Stimulated activated CD4-positive, alpha-beta T cell treated with anti-CD3 and anti-CD28 coated beads, TNF-alpha, amount 100 ng/mL, for 4 hours (primary cell): Measurements from ENCODE around the gene IGLL1.
"Not testable (repeated sequence)": the region's sequence is repeated elsewhere in the genome, so short reads cannot be mapped to it uniquely, and the experiment has no call there.

Experiments used
- DNase-seq, 3 experiments: peaks; one replicate each; pipeline ENCODE4 v3.0.0-alpha.2; 2020; ENCODE audit warnings: low read depth in 3 of 3

Gene IGLL1

DNA sequence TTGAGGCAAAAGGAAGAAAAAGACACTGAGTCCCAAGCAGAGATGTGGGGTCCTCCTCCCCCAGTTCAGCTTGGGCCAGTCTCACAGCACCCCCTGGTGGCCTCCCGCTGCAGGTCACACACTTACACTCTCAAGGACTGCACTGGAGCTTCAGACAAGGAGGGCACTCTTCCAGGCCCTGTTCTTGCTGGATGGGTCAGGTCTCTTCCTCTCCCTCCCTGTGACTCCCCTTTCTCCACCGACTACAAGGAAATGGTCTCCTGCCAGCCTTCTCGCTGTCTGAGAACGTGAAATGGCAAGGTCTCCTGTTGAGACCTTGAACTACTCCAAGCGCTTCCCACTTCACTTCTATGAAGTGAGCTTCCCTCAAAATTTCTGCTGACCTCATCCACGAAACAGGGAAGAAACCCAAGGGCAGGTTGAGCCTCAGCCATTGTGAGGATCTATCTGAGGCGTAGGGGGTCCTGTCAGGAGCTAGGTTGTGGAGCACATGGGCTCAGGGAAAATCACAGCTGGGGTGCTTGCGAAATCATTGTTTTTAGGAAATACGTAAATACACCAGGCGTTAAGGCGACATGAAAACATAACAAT lies 11.2 kb upstream of the IGLL1 start:
- DNase-seq, result peak; percentile 15 to 29 (median 16)

DNA sequence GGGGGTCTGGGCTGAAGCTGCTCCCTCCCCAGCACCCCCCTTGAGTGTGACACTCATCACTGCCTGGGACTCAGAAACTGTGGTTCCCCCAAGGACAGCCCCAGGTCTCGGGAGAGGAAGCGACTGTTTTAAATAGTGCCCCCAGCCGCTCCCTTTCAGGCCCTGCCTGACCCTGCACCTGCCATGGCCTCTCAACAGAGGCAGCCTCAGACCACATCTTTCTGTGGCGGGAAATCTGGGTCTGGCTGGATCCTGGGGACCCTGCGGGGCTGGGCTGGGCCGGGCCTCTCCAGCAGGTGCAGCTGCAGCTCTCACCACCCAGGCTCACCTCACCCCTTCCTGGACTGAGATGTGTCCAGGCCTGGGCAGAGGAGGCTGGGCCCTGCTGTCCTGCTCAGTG lies 3.7 kb upstream of the IGLL1 start:
- DNase-seq, result no peak

DNA sequence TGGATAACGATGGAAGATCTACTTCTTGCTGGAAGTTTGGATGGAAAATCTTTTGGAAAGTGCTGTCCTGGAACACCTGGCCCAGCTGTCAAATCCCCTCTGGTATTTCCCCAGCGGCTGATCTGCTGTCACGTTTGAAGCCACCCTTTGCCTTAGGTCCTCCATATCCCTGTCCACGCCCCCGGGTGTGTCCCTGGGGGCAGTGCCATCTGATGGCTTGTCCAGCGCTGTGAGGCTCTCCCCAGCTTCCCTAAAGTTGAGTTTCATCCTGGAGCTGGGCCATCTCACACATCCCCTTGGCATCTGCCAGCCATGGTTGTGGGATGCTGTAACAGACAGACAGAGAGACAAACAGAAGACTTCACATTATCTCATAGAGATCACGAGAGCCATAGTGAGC lies 3.1 kb upstream of the IGLL1 start:
- DNase-seq, result no peak

DNA sequence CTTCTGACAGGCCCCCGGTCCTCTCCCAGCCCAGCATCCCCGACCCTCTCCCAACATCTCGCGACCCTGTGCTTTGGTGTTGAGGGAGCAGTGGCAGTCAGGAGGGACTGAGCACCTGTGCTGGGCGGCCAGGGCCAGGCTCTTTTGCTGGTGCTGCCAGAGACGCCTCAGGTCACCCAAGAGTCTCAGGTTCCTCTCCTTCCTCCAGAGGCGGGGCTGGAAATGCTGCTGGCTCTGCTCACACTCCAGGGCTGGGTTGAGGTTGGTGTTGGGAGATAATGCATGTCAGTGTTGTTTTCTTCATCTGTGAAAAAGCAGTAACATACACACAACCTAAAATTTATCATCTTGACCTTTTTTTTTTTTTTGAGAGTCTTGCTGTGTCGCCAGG lies 1.2 kb upstream of the IGLL1 start:
- DNase-seq, result no peak

DNA sequence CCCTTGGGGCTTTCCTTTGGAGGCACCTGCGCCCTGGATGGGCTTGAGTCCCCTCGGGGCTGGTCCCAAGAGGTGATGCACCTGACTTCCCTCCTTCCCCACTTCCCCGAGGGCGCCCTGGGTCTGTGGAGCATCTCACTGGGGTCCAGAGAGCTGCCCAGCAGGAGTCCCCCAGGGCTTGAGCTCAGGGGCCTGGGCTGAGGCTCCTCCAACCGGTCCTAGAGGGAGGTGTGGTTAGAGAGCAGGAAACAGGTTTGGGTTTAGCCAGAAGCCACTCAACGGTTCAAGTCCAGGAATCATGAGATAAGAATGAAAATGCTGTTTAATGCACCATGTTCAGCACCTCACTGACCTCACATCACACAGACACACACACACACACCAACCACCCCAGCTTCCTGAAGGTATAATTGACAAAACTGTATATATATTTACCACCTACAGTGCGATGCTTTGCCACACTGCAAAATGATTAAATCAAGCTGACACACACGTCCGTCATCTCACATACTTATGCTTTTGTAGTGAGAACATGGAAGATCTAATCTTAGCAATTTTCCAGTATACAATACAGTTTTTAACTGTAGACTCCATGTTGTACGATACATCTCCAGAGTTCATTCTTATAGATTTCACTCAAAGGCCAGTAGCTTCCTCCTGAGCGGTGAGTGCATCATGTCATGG lies 628 bp upstream of the IGLL1 start:
- no peak for DNase-seq

DNA sequence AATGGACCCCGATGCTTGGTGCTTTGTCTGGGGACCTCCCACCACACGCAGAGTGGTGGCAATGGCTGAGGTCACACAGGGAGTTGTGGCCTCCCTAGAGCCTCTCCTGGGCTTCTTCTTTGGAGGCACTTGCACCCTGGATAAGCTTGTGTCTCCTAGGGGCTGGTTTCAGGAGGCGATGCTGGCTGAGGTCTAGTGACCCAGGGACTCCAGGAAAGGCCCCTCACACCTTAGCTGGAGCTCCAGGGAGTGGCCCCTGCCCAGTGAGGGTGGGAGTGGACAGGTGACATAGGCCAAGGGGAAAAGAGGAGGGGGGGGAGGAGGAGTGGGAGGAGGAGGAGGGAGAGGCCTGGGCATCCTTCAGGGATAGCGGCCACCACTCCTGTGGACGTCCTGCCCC lies 810 bp downstream of the IGLL1 start:
- no peak for DNase-seq

DNA sequence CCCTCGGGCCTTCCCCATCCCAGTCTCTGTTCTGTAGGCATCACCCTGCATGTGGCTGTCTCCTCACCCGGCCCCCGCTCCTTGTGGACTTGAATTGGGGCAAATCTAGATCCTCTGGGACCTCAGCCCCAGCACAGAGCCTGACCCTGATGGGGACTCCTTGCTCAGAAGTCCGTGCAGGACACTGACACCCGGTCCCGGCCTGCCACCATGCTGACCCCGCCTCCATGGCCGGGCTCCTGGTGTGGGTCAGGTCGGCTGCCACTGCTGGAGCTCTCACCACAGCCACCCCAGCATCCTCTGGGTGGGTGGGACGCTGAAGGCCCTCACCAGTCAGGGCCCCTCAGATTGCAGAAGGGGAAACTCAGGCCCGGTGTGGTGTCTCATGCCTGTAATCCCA lies 1.8 kb downstream of the IGLL1 start:
- no peak for DNase-seq

DNA sequence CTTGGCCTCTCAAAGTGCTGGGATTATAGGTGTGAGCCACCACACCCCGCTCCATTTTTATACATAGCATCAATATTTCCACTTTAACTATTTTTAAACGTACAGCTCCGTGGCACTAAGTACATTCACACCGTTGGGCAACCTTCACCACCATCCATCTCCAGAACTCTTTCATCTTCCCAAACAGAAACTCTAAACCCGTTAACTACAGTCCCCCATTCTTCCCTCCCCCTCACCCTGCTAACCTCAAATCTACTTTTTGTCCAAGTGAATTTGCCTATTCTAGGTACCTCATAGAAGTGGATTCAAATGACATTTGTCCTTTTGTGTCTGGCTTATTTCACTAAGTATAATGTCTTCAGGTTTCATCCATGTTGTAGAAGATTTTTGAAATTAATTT lies 3.4 kb downstream of the IGLL1 start:
- no peak for DNase-seq

DNA sequence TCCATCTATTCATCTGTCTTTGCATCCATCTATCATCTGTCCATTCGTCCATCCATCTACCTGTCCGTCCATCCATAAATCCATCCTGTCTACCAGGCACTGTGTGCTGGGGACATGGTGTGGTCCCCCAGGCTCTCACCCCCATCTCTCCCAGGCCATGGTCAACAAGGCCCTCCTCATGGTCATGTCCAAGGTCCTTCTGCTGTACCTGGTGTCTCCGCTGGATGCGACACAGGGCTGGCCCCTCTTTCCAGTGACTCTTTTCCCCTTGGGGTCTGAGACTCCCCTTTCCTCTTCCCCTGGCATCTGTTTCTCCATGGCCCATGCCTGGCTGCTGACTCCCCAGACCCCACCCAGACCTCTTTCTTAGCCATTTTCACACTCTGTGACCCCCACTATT lies 4.5 kb downstream of the IGLL1 start:
- DNase-seq, result no peak

DNA sequence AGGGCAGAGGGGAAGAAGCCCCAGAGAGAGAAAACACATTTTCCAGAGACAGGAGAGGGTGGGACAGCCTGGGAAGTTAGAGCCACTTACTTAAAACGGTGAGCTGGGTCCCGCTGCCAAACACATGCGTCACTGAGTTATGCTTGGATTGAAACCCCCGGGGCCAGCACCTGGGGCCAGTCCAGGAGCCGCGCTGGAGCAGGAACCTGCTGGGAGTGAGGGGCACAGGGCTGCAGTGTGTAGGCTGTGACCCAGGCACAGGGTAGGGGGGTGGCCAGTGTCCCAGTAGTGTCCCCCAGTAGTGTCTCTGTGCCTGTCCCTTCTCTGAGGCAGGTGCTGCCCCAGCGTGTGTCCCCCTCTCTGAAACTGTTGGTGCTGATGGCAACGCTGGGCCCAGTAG lies 5.2 kb downstream of the IGLL1 start:
- DNase-seq, result no peak

DNA sequence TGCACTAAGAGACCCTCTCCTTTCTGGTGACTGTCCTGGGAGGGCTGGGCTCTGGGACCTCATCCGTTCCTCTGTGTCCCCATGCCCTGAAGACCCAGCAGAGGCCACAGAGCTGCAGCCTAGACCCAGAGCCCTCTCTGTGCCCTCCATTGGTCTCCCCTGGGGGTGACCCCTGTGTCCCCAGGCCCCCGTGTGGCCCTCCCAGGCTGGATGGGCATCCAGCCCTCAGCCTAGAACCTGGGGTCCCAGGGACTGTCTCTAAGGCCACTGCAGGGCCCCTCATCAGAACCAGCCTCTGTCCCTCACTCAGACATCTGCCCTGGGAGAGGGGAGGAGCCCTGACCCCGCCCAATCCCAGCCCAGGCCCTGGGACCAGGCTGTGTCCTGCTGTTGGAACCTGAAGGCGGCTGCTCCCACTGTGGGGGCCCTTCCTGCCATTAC lies 5.7 kb downstream of the IGLL1 start:
- no peak for DNase-seq

DNA sequence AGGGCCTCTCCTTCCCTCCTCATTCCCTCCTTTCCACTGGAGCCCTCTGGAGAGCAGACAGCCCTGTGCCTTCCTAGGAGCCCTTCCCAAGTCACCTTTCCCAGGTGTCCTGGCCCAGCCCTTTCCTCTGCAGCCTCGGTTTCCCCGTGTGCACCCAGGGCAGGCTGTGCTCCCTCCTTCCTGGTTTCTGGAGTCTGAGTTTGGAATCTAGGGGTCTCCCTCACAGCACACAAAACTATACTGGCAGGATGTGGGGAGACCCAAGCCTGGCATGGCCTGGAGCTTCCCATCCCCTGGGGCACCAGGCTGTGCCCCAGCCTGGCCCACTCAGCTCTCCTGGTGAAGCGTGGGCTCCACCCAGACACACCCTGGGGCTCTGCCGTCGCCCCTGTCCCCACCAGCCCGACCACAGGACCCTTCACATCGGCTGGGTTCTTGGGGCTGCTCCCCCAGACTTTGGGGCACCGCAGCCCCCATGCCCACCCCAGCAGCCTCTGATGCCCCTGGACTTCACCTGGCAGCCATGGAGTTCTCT lies 6.3 kb downstream of the IGLL1 start:
- DNase-seq, result not testable (repeated sequence)

DNA sequence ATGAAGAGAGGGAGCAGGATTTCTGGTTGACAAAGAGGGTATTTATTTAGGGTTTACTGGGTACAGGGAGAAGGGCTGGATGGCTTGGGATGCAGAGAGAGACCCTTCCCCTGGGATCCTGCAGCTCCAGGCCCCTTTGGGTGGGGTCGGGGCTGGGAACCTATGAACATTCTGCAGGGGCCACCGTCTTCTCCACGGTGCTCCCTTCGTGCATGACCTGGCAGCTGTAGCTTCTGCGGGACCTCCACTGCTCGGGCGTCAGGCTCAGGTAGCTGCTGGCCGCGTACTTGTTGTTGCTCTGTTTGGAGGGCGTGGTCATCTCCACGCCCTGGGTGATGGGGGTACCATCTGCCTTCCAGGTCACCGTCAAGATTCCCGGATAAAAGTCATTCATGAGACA lies 7.0 kb downstream of the IGLL1 start:
- not testable (repeated sequence) for DNase-seq

DNA sequence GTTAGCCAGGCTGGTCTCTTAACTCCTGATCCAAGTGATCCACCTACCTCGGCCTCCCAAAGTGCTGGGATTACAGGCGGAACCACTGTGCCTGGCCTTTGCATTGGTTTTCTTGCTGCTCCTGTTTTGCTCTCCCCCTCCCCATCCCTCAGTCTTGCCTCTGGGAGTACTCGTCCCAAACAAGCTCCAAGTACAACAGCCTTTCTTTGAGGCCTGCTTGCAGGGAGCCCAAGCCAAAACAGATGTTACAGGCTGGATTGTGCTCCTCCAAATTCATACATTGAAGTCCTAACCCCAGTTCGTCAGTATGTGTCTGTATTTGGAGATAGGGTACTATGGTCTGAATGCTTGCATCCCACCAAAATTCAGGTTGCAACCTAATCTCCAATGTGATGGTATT lies 8.6 kb downstream of the IGLL1 start:
- no peak for DNase-seq

DNA sequence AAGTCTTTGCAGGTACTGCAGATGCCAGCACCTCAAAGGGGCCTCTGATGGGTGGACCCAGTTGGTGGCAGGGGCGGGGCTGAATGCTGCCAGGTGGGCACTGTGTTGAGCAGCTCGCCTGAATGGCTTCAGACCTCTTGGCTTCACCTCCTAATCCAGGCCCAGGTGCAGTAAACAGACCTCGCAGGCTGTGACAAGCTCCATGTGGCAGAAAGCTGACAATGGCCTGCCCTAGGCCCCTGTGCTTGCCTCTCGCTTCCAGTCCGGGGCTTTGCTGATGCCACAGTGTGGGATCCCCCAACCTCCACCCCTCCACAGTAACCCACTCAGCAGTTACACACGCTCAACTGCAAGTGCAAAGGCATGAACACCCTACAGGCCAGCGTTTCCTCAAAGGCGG lies 9.4 kb downstream of the IGLL1 start:
- DNase-seq, result no peak

DNA sequence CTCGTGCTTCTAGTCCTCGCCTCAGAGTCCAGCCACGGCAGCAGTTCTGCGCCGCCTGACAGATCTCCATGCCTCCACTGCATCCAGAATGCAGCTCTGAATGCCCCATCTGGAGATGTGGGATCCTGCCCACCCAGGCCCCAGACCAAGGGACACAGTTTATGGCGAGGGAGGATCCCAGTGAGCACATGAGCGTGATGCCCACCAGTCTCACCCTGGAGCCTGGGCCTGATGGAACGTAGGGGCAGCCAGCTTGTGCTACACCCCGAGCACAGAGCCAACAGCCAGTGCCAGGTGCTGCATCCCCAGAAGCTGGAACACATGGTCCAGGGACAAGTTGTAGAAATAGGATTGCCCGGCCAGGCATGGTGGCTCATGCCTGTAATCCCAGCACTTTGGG lies 10.4 kb downstream of the IGLL1 start:
- no peak for DNase-seq

DNA sequence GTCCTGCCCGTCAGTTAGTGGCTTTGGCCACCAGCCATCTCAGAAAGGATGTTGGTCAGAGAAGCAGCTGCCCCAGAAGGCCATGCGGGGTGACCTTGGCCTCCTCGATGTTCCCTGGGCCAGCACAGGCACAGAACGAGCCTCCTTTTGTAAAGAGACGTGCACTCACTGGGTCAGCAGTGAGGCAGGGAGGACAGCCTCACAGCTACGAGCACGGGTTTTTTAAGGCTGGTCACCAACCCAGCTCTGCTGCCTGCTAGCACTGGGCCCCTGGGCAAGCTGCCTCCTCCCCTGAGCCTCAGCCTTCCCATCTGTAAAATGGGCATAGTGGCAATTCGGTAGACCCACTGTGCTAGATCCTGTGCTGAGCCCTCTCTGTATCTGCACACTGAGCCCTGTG lies 10.8 kb downstream of the IGLL1 start:
- no peak for DNase-seq

DNA sequence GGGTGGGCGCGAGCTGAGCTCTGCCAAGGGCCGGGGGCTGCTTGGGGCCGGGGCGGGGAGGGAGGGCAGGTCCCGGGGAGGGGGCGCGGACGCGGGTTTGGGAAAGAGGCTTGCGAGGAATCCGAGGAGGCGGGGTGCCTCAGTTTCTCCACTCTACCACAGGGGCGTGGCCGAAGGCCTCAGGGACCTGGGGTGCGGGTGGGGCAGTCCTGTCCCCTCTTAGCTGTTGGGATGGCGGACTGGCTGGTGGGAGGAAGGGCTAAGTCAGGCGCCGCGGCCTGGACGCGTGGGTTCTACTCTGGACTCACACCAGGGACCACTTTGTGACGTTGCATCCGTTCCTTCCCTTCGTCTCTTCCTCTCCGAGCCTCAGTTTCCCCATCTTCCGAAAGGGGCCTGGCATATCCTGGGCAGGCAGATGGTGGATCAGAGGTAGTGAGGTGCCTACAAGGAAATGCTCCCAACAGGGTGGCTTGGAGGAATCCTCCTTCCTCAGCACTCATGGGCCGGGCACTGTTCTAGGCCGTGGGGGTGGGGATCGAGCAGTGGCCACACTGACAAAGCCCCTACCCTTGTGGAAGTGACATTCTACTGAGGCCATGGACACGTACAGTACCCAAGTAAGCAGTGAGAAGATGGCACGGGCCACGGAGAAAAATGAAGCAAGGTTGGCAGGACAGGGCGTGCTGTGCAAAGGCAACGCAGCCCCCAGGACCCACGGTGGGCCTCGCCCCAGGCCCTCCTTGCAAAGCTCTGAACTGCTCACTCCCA lies 13.2 kb downstream of the IGLL1 start:
- DNase-seq, result no peak

DNA sequence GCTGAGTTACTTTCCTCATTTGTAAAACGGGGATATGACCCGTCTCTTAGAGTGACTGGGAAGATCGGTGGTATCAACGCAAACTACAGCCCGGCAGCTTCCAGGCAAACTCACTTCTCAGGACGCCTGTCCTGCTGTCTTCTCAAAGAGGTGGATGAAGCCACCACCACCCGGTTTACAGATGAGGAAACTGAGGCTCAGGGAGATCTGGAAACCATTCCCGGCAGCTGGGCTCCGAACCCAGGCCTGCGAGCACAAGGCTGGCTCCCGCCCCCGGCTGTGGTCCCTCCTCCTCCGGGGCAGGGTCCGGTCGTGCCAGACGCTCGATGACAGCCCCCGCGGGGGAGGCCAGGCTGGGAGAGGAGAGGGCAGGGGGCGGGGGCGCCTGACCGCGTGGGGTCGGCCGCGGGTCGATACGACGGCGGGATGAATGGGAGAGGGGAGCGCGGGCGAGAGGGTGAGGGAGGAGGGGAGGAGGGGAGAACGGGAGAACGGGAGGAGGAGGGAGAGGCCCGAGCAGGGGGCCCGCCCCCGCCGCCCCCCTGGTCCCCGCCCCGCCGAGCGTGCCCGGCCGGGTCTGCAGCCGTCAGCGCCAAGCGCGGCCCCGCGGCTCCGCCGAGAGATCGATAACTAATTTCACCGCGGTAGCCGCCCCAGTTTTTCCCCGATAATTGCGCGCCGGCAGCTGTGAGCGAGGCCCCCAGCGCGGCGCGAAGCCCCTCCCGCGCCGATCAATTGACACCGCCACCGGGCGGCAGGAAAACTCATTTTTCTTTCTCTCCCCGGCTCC lies 14.0 kb downstream of the IGLL1 start:
- no peak for DNase-seq

DNA sequence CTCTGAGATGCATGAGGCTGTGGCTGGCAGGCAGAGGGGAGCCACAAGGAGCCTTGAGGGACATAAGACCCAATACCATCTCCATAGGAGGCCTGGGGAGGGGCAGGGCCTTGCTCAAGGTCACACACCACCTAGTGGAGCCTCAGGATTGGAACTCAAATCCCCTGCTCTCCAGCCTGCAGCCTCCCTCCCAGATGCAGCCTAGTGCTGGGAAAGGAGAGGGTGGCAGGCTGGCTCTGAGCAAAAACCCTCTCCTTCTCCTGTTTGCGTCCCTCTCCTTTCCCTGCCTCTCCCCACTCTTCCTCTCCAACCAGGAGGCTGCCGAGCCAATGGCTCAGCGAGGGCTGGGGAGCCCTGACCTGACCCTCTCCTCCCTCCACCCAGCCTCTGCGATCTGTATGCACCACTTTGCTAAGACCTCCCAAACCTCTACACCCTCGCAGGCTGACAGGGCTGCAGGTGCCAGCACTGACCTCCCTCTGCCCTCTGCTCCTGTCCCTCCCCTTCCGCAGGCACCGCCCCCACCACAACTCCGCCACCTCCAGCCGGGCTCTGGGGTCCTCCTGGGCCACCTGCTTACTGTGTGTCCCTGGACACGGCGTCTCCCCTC lies 14.7 kb downstream of the IGLL1 start:
- DNase-seq, result no peak

DNA sequence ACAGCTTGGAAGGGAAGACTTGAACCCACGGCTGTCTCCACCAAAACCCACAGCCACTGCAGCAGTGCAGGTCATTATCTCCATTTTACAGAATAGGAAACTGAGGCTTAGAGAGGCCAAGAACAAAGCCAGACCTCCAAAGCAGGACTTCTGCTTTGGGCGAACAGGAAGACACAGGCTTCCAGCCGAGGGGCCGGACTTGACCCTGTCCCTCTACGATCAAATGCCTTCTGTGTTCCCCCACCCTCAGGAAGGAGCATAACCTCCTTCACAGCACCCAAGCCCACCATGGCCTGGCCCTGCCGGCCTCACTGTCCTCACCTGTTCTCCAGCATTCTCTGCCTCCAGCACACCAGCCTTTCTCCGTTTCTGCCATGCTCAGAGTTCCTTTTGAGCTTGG lies 15.8 kb downstream of the IGLL1 start:
- DNase-seq, result no peak

DNA sequence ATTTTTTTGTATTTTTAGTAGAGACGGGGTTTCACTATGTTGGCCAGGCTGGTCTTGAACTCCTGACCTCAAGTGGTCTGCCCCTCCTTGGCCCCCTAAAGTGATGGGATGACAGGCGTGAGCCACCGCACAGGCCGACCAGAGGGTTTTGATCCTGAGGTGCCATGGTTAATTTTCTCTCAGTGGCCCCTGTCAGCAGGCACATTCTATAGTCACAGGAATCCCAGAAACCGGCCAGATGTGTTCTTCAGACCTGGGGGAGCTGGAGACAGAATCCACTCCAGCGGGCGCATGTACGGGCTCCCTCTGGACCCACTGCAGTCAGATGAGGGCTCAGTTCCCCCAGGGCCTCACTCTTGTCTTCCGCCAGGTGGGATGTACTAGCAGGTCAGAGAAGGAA lies 17.0 kb downstream of the IGLL1 start:
- no peak for DNase-seq
